Measurements from ENCODE around the gene AOPEP.

The AOPEP gene

GRCh38 chr9:95048225-95049087, 322.0 kb downstream of the AOPEP start:
- H4K20me1 ChIP-seq (ENCODE audit: insufficient read depth, low read length): no peaks in the 10 kb centered on the region
- peaks cover 8% of the 10 kb centered on the region for H3K4me1 ChIP-seq (ENCODE audit: low read length)
- H3K4me3 ChIP-seq (ENCODE audit: low read length): peak overlapping the region; percentile 79
- H2AFZ ChIP-seq (ENCODE audit: low read depth, low read length): peak overlapping the region; percentile 69; the same call in 1 of the 2 replicates
- no peaks in the 10 kb centered on the region for H3K9me3 ChIP-seq (ENCODE audit: insufficient read depth, low read length)
- H3K79me2 ChIP-seq (ENCODE audit: low read length): no peaks in the 10 kb centered on the region
- H3K36me3 ChIP-seq (replicated peaks; ENCODE audit: low read depth, low read length): no peaks in the 10 kb centered on the region
- peak overlapping the region; percentile 100 for H3K4me2 ChIP-seq (ENCODE audit: low read length)
- peaks cover 30% of the 10 kb centered on the region for H3K27me3 ChIP-seq (ENCODE audit: low read depth, low read length)
- peak overlapping the region; percentile 50 for H3K9ac ChIP-seq (ENCODE audit: low read length)
- TF ChIP-seq CTCF (IDR thresholded peaks at IDR 0.05; ENCODE audit: low read depth, low read length) (no peak), EZH2phosphoT487 (IDR thresholded peaks at IDR 0.05; ENCODE audit: low read depth) (no peak)
- no peak overlapping the region for H3K27ac ChIP-seq (ENCODE audit: low read length)

- Histone ChIP-seq H3K4me3 (ENCODE audit: low read length) (no peak overlapping the region), H3K79me2 (ENCODE audit: low read length) (no peaks in the 10 kb centered on the region), H3K4me2 (ENCODE audit: low read length) (no peak overlapping the region), H3K27ac (ENCODE audit: low read length) (no peak overlapping the region), H4K20me1 (ENCODE audit: insufficient read depth, low read length) (no peaks in the 10 kb centered on the region), H3K27me3 (ENCODE audit: low read depth, low read length) (peaks cover 30% of the 10 kb centered on the region), H3K4me1 (ENCODE audit: low read length) (peaks cover 8% of the 10 kb centered on the region), H3K36me3 (replicated peaks; ENCODE audit: low read depth, low read length) (no peaks in the 10 kb centered on the region), H3K9ac (ENCODE audit: low read length) (no peak overlapping the region), H2AFZ (ENCODE audit: low read depth, low read length) (no peak overlapping the region), H3K9me3 (ENCODE audit: insufficient read depth, low read length) (no peaks in the 10 kb centered on the region)
- no peak for TF ChIP-seq EZH2phosphoT487 (IDR thresholded peaks at IDR 0.05; ENCODE audit: low read depth)
- TF ChIP-seq CTCF (IDR thresholded peaks at IDR 0.05; ENCODE audit: low read depth, low read length): no peak
Observed at GRCh38 chr9:95049761-95050160, 323.3 kb downstream of the AOPEP start.

- Histone ChIP-seq H3K4me3 (ENCODE audit: low read length) (no peak overlapping the region), H3K4me2 (ENCODE audit: low read length) (no peak overlapping the region), H3K27ac (ENCODE audit: low read length) (no peak overlapping the region), H3K79me2 (ENCODE audit: low read length) (no peaks in the 10 kb centered on the region), H3K4me1 (ENCODE audit: low read length) (peaks cover 6% of the 10 kb centered on the region), H3K27me3 (ENCODE audit: low read depth, low read length) (peaks cover 17% of the 10 kb centered on the region), H3K9me3 (ENCODE audit: insufficient read depth, low read length) (no peaks in the 10 kb centered on the region), H4K20me1 (ENCODE audit: insufficient read depth, low read length) (no peaks in the 10 kb centered on the region), H3K36me3 (replicated peaks; ENCODE audit: low read depth, low read length) (no peaks in the 10 kb centered on the region), H2AFZ (ENCODE audit: low read depth, low read length) (no peak overlapping the region), H3K9ac (ENCODE audit: low read length) (no peak overlapping the region)
- TF ChIP-seq CTCF (IDR thresholded peaks at IDR 0.05; ENCODE audit: low read depth, low read length) (no peak), EZH2phosphoT487 (IDR thresholded peaks at IDR 0.05; ENCODE audit: low read depth) (no peak)
Observed at GRCh38 chr9:95053611-95054570, 327.4 kb downstream of the AOPEP start.

Data from OCI-LY3 (cell line).